Type B pancreatic cell (in vitro differentiated cells): Measurements from ENCODE around the gene PTPRT. TPM values are rescaled to one million over a fixed set of nuclear protein-coding genes. Genes with fewer than 3 reads are reported as not detected.

Experiments
- DNase-seq: peaks from one replicate; pipeline ENCODE4 v3.0.0; 2021; ENCODE audit warnings: mixed read lengths; ENCODE audit not compliant: unreplicated experiment; ENCODE audit errors: extremely low spot score
- H3K27ac Mint-ChIP-seq: 2 replicates; pipeline ENCODE4 v1.8.0; 2021; ENCODE audit warnings: mild to moderate bottlenecking, mixed read lengths
- H3K27me3 Mint-ChIP-seq: 2 replicates; pipeline ENCODE4 v1.8.0; 2021; ENCODE audit warnings: mixed read lengths
- H3K36me3 Mint-ChIP-seq: 2 replicates; pipeline ENCODE4 v1.8.0; 2021; ENCODE audit warnings: mixed read lengths
- H3K4me1 Mint-ChIP-seq: one replicate; pipeline ENCODE4 v1.8.0; 2021; ENCODE audit warnings: mixed read lengths; ENCODE audit not compliant: unreplicated experiment
- H3K4me3 Mint-ChIP-seq: 2 replicates; pipeline ENCODE4 v1.8.0; 2021; ENCODE audit warnings: mild to moderate bottlenecking, mixed read lengths
- H3K9me3 Mint-ChIP-seq: 2 replicates; pipeline ENCODE4 v1.8.0; 2021; ENCODE audit warnings: mixed read lengths
- CTCF ChIP-seq: fragments of 200-600 bp; sonication (generic); conservative IDR thresholded peaks from 2 replicates; pipeline ENCODE4 v1.5.0; 2021; ENCODE audit warnings: antibody characterized with exemption, mild to moderate bottlenecking
- total RNA-seq: library from RNA; stranded (reverse); gene quantifications from 2 replicates; pipeline ENCODE4 v1.2.1, GENCODE V29; 2021; ENCODE audit warnings: low replicate concordance

The PTPRT gene
- total RNA-seq, 1 donor from 2014 or later: 7.0 TPM

DNA sequence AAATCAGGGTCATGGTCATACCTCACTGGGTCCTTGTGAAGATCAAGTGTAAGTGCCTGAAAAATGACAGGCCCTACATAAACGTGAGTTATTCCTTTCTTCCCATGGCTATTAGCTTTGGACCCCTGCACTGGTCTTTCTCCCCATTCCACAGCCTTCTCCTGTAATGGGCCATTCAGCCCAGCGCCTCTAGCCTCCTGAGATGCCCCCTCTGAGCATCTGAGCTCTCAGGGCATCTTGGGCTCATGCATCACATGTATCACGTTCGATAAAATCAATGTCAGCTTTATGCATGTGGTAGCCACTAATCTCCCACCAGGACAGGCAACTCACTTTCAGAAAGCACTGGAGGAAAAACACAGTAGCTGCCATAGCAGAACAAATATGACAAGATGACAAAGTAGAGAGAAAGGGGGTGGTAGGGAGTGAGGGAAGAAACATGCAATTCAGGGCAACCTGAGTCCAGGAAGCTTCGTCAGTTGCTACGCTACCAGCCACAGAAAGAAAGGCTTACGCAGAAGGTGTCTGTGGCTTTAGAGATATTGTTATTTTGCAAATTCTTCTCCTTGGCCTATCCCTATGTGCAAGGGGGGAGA, 498.8 kb downstream of the PTPRT start:
- Mint-ChIP-seq H3K4me1 (no peaks in the 10 kb centered on the region), H3K9me3 (no peaks in the 10 kb centered on the region), H3K36me3 (no peaks in the 10 kb centered on the region), H3K4me3 (no peak overlapping the region), H3K27me3 (no peaks in the 10 kb centered on the region), H3K27ac (no peak overlapping the region)
- DNase-seq: no peak
- no peak for TF ChIP-seq CTCF

DNA sequence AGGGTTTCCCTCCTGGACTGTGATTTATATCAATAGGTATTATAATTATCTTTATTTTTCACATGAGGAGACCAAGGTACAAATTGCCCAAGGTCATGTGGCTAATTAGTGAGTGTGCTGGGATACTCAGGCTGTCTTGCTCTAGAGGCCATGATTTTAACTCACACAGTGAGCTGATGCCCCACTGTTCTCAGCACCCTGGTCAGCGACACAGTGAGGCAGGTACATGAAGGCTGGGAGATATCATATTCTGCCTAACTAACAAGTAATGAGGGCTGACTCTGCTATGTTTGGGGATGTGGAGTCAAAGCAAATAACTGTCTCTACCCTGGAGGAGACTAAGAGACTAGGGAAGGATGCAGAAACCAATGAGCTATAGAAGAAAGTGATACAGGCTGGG, 501.1 kb downstream of the PTPRT start:
- Mint-ChIP-seq H3K4me3 (no peak overlapping the region), H3K27ac (no peak overlapping the region), H3K36me3 (no peaks in the 10 kb centered on the region), H3K27me3 (no peaks in the 10 kb centered on the region), H3K9me3 (no peaks in the 10 kb centered on the region), H3K4me1 (no peaks in the 10 kb centered on the region)
- no peak for DNase-seq
- TF ChIP-seq CTCF: no peak

DNA sequence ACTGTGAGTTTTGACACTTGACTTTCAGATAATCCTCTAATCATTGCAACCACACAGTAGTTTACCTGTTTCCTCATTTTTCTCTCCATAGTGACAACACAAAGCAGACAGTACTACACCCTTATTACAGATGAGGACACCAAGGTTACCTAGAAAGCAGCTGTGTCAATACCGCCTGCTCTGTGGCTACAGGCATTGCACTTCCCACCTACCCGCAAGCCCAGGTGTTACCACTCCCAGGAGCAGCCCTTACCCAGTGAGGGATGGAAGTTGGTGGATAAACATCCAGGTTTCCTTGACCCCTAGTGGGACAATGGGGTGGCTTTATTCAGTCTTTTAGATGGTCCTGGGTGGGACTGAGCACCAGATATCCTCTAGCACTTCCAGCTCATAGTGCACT, 503.6 kb downstream of the PTPRT start:
- H3K27me3 Mint-ChIP-seq: peaks cover 4% of the 10 kb centered on the region
- H3K27ac Mint-ChIP-seq: no peak overlapping the region
- no peak for DNase-seq
- no peaks in the 10 kb centered on the region for H3K4me1 Mint-ChIP-seq
- H3K4me3 Mint-ChIP-seq: no peak overlapping the region
- H3K36me3 Mint-ChIP-seq: no peaks in the 10 kb centered on the region
- no peaks in the 10 kb centered on the region for H3K9me3 Mint-ChIP-seq
- TF ChIP-seq CTCF: no peak

- H3K4me1 Mint-ChIP-seq: no peaks in the 10 kb centered on the region
- H3K27ac Mint-ChIP-seq: no peak overlapping the region
- TF ChIP-seq CTCF: peak; percentile 56
- H3K36me3 Mint-ChIP-seq: no peaks in the 10 kb centered on the region
- no peaks in the 10 kb centered on the region for H3K9me3 Mint-ChIP-seq
- no peak for DNase-seq
- H3K4me3 Mint-ChIP-seq: no peak overlapping the region
- peaks cover 4% of the 10 kb centered on the region for H3K27me3 Mint-ChIP-seq
Observed at GRCh38 chr20:42678895-42679294, 510.8 kb downstream of the PTPRT start.

DNA sequence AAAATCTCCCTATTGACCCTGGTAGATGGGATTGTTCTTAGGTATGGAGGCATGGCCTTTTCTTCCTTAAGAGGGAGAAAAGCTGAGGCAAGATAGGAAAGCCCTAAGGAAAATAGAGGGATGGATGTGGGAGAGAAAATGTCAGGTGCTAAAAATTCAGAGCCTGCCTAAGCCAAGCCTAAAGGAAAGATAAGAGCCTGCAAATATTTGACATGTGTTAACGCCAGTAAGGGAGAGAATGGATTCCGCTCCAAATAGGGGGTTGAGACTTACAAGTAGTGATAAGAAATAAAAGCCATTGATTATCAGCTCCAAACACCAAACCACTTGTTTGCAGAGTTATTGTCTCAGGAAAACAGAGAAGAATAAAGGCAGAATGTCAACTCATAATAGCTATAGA, 533.6 kb downstream of the PTPRT start:
- no peaks in the 10 kb centered on the region for H3K36me3 Mint-ChIP-seq
- H3K4me1 Mint-ChIP-seq: peaks cover 8% of the 10 kb centered on the region
- no peaks in the 10 kb centered on the region for H3K9me3 Mint-ChIP-seq
- DNase-seq: no peak
- no peak overlapping the region for H3K27ac Mint-ChIP-seq
- H3K27me3 Mint-ChIP-seq: peaks cover 3% of the 10 kb centered on the region
- TF ChIP-seq CTCF: no peak
- H3K4me3 Mint-ChIP-seq: no peak overlapping the region

DNA sequence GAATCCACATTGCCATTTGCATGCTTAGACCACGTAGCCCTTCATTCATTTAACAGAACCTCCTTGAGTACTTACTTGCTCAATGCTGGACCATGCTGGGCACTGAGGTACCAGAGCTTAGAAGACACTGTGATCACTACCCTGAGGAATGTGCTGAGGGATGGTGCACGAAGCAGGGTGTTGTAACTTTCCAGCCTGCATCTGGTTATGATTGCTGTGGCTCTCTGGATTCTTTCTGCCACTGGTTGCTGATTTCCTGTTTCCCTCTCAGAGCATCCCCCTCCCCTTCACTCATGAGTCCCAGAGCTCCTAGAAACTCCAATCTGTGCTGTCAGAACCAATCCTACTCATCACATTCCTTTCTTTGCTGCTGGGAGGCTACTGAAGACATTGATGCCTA, 537.4 kb downstream of the PTPRT start:
- Mint-ChIP-seq H3K4me3 (no peak overlapping the region), H3K27ac (no peak overlapping the region), H3K9me3 (no peaks in the 10 kb centered on the region), H3K4me1 (peaks cover 8% of the 10 kb centered on the region), H3K36me3 (no peaks in the 10 kb centered on the region), H3K27me3 (peaks cover 3% of the 10 kb centered on the region)
- no peak for DNase-seq
- TF ChIP-seq CTCF: no peak
